ENCODE data around the gene PARN. TPM values are rescaled to one million over a fixed set of nuclear protein-coding genes. Genes with fewer than 3 reads are reported as not detected.

PARN gene
- polyA plus RNA-seq, 3 donors: 18.4 to 24.4 (median 19.1) TPM

DNA sequence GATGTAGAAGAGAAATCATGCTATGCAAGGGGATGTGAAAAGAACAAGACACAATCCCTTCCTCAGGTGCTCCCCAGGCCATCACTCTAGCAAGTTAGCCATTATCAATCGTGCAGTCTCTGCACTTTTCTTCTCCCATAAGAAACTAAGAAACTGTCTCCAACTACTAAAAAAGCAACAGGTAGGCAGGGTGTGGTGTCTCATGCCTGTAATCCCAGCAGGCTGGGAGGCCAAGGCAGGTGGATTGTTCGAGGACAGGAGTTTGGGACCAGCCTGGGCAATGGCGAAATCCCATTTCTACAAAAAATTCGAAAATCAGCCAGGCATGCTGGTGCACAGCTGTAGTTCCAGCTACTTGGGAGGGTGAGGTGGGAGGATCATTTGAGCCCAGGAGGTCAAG, 13.8 kb downstream of the PARN start:
- H3K79me2 ChIP-seq (ENCODE audit: insufficient read depth, low read length): no peaks in the 10 kb centered on the region
- no peaks in the 10 kb centered on the region for H4K20me1 ChIP-seq (ENCODE audit: insufficient read depth, low read length)
- H3K9ac ChIP-seq (ENCODE audit: insufficient read depth, low read length, poor library complexity, severe bottlenecking): no peak overlapping the region
- no peaks in the 10 kb centered on the region for H3K4me1 Mint-ChIP-seq
- H3K36me3 Mint-ChIP-seq: peaks cover 64 to 84% of the 10 kb centered on the region in 2 donors
- DNase-seq: no peak
- no peaks in the 10 kb centered on the region for H3K9me3 Mint-ChIP-seq
- intact Hi-C loops (cut with micrococcal nuclease): no loop called here
- H3K27ac Mint-ChIP-seq: peak overlapping the region in 1 of 7 donors; percentile 63
- 80% methylated on average over 1 of the region's 4 CpGs for WGBS (ENCODE audit: insufficient coverage)
- no peak overlapping the region for H3K4me3 Mint-ChIP-seq
- no peak overlapping the region for H3K27ac ChIP-seq (ENCODE audit: low read depth in 1 of 2, low read length in 2 of 2)
- peaks cover 0 to 2% (median 0%) of the 10 kb centered on the region in 3 donors for H3K27me3 Mint-ChIP-seq (ENCODE audit: low read depth in 3 of 3)
- no peak overlapping the region for H3K4me2 ChIP-seq (replicated peaks; ENCODE audit: extremely low read depth, low read length, poor library complexity, severe bottlenecking)
- no peak overlapping the region for H3K4me3 ChIP-seq (replicated peaks in 1 of 3; ENCODE audit: low read depth in 2 of 3, low read length in 3 of 3)
- TF ChIP-seq, protein P1, sequence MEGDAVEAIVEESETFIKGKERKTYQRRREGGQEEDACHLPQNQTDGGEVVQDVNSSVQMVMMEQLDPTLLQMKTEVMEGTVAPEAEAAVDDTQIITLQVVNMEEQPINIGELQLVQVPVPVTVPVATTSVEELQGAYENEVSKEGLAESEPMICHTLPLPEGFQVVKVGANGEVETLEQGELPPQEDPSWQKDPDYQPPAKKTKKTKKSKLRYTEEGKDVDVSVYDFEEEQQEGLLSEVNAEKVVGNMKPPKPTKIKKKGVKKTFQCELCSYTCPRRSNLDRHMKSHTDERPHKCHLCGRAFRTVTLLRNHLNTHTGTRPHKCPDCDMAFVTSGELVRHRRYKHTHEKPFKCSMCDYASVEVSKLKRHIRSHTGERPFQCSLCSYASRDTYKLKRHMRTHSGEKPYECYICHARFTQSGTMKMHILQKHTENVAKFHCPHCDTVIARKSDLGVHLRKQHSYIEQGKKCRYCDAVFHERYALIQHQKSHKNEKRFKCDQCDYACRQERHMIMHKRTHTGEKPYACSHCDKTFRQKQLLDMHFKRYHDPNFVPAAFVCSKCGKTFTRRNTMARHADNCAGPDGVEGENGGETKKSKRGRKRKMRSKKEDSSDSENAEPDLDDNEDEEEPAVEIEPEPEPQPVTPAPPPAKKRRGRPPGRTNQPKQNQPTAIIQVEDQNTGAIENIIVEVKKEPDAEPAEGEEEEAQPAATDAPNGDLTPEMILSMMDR (IDR thresholded peaks at IDR 0.05): no peak
- no peak overlapping the region for H2AFZ ChIP-seq (ENCODE audit: insufficient read depth, low read depth, low read length, poor library complexity, severe bottlenecking)
- H3K36me3 ChIP-seq (replicated peaks in 1 of 2; ENCODE audit: control insufficient read depth in 1 of 2, insufficient read depth in 2 of 2, low read length in 2 of 2): peaks cover 60 to 88% of the 10 kb centered on the region in 2 donors
- no peaks in the 10 kb centered on the region for H3K9me3 ChIP-seq (replicated peaks in 1 of 2; ENCODE audit: control insufficient read depth in 1 of 2, insufficient read depth in 1 of 2, low read length in 2 of 2)
- H3K27me3 ChIP-seq (ENCODE audit: control insufficient read depth in 2 of 2, insufficient read depth in 2 of 2, low read length in 2 of 2): no peaks in the 10 kb centered on the region
- H3K4me1 ChIP-seq (ENCODE audit: control insufficient read depth in 1 of 2, insufficient read depth in 2 of 2, low read length in 2 of 2): no peaks in the 10 kb centered on the region

DNA sequence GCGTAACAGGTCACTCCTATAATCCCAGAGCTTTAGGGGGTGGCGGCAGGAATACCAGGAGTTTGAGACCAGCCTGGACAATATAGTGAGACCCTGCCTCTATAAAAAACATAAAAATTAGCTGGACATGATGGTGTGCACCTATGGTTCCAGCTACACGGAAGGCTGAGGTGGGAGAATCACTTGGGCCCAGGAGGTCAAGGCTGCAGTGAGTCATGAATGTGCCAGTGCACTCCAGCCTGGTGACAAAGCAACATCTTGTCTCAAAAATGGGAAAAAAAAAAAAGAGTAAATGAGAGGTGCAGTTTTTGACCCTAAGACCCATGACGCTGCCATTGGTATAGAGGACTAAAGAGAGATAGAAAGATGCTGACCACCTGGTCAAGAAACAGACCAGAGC, 16.1 kb downstream of the PARN start:
- Mint-ChIP-seq H3K9me3 (no peaks in the 10 kb centered on the region), H3K36me3 (peaks cover 67 to 96% of the 10 kb centered on the region in 2 donors), H3K4me3 (no peak overlapping the region), H3K4me1 (no peaks in the 10 kb centered on the region), H3K27ac (peak overlapping the region in 1 of 7 donors; percentile 42), H3K27me3 (ENCODE audit: low read depth in 3 of 3) (no peaks in the 10 kb centered on the region)
- no peak for DNase-seq
- H3K79me2 ChIP-seq (ENCODE audit: insufficient read depth, low read length): no peaks in the 10 kb centered on the region
- H3K4me1 ChIP-seq (ENCODE audit: control insufficient read depth in 1 of 2, insufficient read depth in 2 of 2, low read length in 2 of 2): no peaks in the 10 kb centered on the region
- no peaks in the 10 kb centered on the region for H4K20me1 ChIP-seq (ENCODE audit: insufficient read depth, low read length)
- 100% methylated on average over 2 of the region's 4 CpGs for WGBS (ENCODE audit: insufficient coverage)
- intact Hi-C loops (cut with micrococcal nuclease): no loop called here
- no peaks in the 10 kb centered on the region for H3K9me3 ChIP-seq (replicated peaks in 1 of 2; ENCODE audit: control insufficient read depth in 1 of 2, insufficient read depth in 1 of 2, low read length in 2 of 2)
- no peak overlapping the region for H3K27ac ChIP-seq (ENCODE audit: low read depth in 1 of 2, low read length in 2 of 2)
- H3K9ac ChIP-seq (ENCODE audit: insufficient read depth, low read length, poor library complexity, severe bottlenecking): no peak overlapping the region
- H3K27me3 ChIP-seq (ENCODE audit: control insufficient read depth in 2 of 2, insufficient read depth in 2 of 2, low read length in 2 of 2): no peaks in the 10 kb centered on the region
- H3K4me3 ChIP-seq (replicated peaks in 1 of 3; ENCODE audit: low read depth in 2 of 3, low read length in 3 of 3): no peak overlapping the region
- no peak overlapping the region for H3K4me2 ChIP-seq (replicated peaks; ENCODE audit: extremely low read depth, low read length, poor library complexity, severe bottlenecking)
- H3K36me3 ChIP-seq (replicated peaks in 1 of 2; ENCODE audit: control insufficient read depth in 1 of 2, insufficient read depth in 2 of 2, low read length in 2 of 2): peaks cover 74 to 96% of the 10 kb centered on the region in 2 donors
- H2AFZ ChIP-seq (ENCODE audit: insufficient read depth, low read depth, low read length, poor library complexity, severe bottlenecking): no peak overlapping the region
- TF ChIP-seq, protein P1 (IDR thresholded peaks at IDR 0.05): no peak

All from CD14-positive monocyte (primary cell).